ENCODE measurements around the gene CUBN.

CUBN gene

GRCh38 chr10:16811765-16812164, 317.8 kb downstream of the CUBN start:
- no peak for ATAC-seq

GRCh38 chr10:16811292-16811691, 318.3 kb downstream of the CUBN start:
- ATAC-seq, result no peak

GRCh38 chr10:16809074-16809718, 320.4 kb downstream of the CUBN start:
- peak; percentile 58 to 84 for ATAC-seq

- ATAC-seq, result no peak
Measured at GRCh38 chr10:16804123-16804522, 325.5 kb downstream of the CUBN start.

- ATAC-seq, result no peak
Measured at GRCh38 chr10:16803464-16803863, 326.1 kb downstream of the CUBN start.

GRCh38 chr10:16799621-16800020, 330.0 kb downstream of the CUBN start:
- ATAC-seq, result no peak

- no peak for ATAC-seq
Measured at GRCh38 chr10:16798571-16798970, 331.0 kb downstream of the CUBN start.

GRCh38 chr10:16795410-16796073, 334.1 kb downstream of the CUBN start:
- ATAC-seq, result no peak

GRCh38 chr10:16794005-16794404, 335.6 kb downstream of the CUBN start:
- ATAC-seq, result no peak

GRCh38 chr10:16792675-16793074, 336.9 kb downstream of the CUBN start:
- ATAC-seq, result no peak

- ATAC-seq, result no peak
Measured at GRCh38 chr10:16789765-16790164, 339.8 kb downstream of the CUBN start.

- no peak for ATAC-seq
Measured at GRCh38 chr10:16789261-16789660, 340.4 kb downstream of the CUBN start.

GRCh38 chr10:16788778-16789177, 340.8 kb downstream of the CUBN start:
- ATAC-seq, result no peak

GRCh38 chr10:16788125-16788524, 341.5 kb downstream of the CUBN start:
- peak; percentile 42 to 44 for ATAC-seq

GRCh38 chr10:16787361-16787791, 342.2 kb downstream of the CUBN start:
- ATAC-seq, result peak; percentile 99

- no peak for ATAC-seq
Measured at GRCh38 chr10:16780338-16780880, 349.2 kb downstream of the CUBN start.

GRCh38 chr10:16779384-16779915, 350.2 kb downstream of the CUBN start:
- ATAC-seq, result peak; percentile 90 to 92

- no peak for ATAC-seq
Measured at GRCh38 chr10:16777473-16778370, 351.9 kb downstream of the CUBN start.

GRCh38 chr10:16776896-16777295, 352.7 kb downstream of the CUBN start:
- ATAC-seq, result no peak

All from activated CD4-positive, CD25-positive, alpha-beta regulatory T cell treated with anti-CD3 and anti-CD28 coated beads, Interleukin-2, amount 50 U/mL, for 24 hours (primary cell).